GM20000 (cell line): Measurements from ENCODE around the gene STUB1.

ENCODE experiments used
- DNase-seq: peaks from one replicate; pipeline ENCODE4 v3.0.0; 2012; ENCODE audit warnings: low spot score
- CTCF ChIP-seq: IDR thresholded peaks from 2 replicates; pipeline ENCODE4 v1.5.1; 2012; ENCODE audit warnings: mild to moderate bottlenecking, control low read depth; ENCODE audit errors: extremely low read depth, missing control alignments

Gene STUB1

GRCh38 chr16:726188-726437, 45.9 kb downstream of the STUB1 start:
- no peak for DNase-seq
- no peak for TF ChIP-seq CTCF

GRCh38 chr16:726438-727290, 46.5 kb downstream of the STUB1 start, which contains the start of the genes CCDC78 and HAGHL:
Gene CCDC78, minus strand, starts transcription at chr16:726443. Its CDS starts 76 bp downstream, at chr16:726367.
Gene HAGHL, plus strand, starts transcription at chr16:727106. Its CDS starts 404 bp downstream, at chr16:727510.
- no peak for TF ChIP-seq CTCF
- peak; percentile 92 for DNase-seq

- peak; percentile 74 for DNase-seq
- TF ChIP-seq CTCF: no peak
Observed at GRCh38 chr16:727291-727977, 47.2 kb downstream of the STUB1 start.

GRCh38 chr16:728131-728889, 48.1 kb downstream of the STUB1 start:
- peak; percentile 93 for DNase-seq
- TF ChIP-seq CTCF: no peak

GRCh38 chr16:728890-729744, 48.9 kb downstream of the STUB1 start:
- TF ChIP-seq CTCF: no peak
- DNase-seq: no peak

- DNase-seq: no peak
- no peak for TF ChIP-seq CTCF
Observed at GRCh38 chr16:729768-730665, 49.8 kb downstream of the STUB1 start.
